NOMO-1 treated with dmso at 0.1 percent for 144 hours (cell line): ENCODE data around the gene SLC16A14.
"Not testable (repeated sequence)": the region's sequence is repeated elsewhere in the genome, so short reads cannot be mapped to it uniquely, and the experiment has no call there.

ENCODE experiments used
- DNase-seq: peaks from one replicate; lab custom pipeline; 2025; ENCODE audit not compliant: unreplicated experiment; lab: John Stamatoyannopoulos, UW

Gene SLC16A14, protein sequence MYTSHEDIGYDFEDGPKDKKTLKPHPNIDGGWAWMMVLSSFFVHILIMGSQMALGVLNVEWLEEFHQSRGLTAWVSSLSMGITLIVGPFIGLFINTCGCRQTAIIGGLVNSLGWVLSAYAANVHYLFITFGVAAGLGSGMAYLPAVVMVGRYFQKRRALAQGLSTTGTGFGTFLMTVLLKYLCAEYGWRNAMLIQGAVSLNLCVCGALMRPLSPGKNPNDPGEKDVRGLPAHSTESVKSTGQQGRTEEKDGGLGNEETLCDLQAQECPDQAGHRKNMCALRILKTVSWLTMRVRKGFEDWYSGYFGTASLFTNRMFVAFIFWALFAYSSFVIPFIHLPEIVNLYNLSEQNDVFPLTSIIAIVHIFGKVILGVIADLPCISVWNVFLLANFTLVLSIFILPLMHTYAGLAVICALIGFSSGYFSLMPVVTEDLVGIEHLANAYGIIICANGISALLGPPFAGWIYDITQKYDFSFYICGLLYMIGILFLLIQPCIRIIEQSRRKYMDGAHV

GRCh38 chr2:230068651-230069055 is at the start of gene SLC16A14:
Gene SLC16A14, minus strand, starts transcription at chr2:230068924. Its CDS starts 9,572 bp downstream, at chr2:230059352.
- peak; percentile 25 for DNase-seq

DNA sequence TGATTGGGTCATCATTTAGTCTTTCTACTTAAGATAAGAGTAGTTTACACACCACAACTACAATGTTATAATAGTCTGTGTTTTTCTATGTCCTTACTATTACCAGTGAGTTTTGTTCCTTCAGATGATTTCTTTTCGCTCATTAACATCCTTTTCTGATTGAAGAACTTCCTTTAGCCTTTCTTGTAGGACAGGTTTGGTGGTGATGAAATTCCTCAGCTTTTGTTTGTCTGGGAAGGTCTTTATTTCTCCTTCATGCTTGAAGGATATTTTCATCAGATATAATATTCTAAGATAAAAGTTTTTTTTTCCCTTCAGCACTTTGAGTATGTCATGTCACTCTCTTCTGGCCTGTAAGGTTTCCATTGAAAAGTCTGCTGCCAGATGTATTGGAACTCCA is 38.0 kb upstream of the SLC16A14 start:
- DNase-seq: no peak

DNA sequence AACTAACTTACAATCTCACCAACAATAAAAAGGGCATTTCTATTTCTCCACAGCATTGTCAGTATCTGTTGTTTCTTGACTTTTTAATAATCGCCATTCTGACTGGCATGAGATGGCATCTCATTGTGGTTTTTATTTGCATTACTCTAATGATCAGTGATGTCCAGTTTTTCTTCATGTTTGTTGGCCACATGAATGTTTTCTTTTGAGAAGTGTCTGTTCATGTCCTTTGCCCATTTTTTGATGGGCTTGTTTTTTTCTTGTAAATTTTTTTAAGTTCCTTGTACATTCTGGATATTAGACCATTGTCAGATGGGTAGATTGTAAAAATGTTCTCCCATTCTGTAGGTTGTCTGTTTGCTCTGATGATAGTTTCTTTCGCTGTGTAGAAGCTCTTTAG is 33.2 kb upstream of the SLC16A14 start:
- not testable (repeated sequence) for DNase-seq

- DNase-seq: no peak
These were observed 29.1 kb upstream of the SLC16A14 start for GRCh38 chr2:230097841-230098240.

GRCh38 chr2:230097424-230097823 is 28.7 kb upstream of the SLC16A14 start:
- no peak for DNase-seq

DNA sequence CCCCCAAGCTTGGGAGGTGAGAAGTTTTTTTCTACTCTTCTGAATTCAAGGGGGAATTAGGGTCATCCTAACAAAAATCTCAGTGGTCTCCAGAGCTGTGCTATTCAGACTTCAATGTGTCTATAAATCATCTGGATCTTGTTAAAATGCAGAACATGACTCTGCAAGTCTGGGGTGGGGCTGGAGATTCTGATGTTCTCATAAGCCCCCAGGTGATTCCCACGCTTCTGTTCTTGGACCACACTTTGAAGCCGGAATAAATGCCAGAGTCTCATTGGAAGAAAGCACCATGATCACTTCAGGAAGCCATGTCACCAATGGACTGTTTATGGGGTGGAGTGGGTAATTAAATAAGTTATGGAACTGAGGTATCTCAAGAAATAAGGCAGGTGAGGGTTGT is 22.2 kb upstream of the SLC16A14 start:
- no peak for DNase-seq

DNA sequence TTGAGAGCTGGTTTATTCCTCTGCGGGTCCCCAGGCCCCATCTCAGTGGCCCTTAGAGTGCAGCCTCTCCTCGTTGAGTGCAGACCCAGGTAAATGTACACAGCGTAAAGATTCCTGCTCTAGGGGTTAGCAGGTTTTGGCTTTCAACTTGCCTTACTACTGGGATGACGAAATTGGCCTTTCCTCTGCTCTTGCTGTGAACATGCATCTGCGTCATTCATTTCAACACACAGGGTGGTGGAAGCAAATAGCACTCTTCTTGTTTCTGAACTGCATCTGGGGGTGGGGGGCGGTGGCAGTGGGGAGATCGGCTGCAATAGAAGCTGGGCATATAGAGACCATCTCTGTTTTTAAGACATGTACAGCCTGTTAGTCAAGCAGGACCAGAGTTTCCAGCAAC is 16.5 kb upstream of the SLC16A14 start:
- peak; percentile 5 for DNase-seq

DNA sequence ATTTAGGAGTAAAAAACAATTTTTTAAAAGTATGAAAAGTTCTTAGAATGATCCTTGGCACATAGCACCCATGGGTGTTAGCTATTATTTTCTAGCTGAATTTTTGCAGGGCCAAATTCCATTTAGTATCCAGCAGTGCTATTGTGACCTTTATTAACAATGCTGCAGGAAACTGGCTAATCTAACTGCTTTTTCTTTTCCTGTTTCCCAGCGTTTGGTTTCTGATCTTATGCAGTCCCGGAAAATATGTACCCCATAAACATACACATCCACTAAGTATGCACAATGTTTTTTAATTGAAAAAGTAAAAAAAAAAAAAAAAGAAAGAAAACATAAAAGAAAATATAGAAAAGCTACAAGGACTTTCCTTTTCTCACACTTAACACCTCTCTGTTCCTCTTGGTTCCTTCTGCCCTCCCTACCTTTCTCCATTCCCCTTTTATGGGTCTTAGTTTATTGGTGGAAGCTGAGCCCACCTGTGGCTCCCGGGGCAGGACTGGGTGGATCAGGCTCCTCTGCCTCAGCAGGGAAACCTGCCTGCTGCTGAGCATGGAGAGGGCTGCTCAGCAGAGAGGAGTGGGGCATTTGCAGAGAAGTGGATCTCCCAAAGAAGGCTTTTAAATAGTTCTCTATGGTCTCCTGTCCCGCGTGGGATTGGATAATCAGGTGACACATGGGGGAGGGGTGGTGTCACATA is 9.3 kb upstream of the SLC16A14 start:
- DNase-seq: no peak

- no peak for DNase-seq
These were observed 8.1 kb upstream of the SLC16A14 start for GRCh38 chr2:230076819-230077218.

GRCh38 chr2:230075988-230076631 is 7.4 kb upstream of the SLC16A14 start:
- no peak for DNase-seq

DNA sequence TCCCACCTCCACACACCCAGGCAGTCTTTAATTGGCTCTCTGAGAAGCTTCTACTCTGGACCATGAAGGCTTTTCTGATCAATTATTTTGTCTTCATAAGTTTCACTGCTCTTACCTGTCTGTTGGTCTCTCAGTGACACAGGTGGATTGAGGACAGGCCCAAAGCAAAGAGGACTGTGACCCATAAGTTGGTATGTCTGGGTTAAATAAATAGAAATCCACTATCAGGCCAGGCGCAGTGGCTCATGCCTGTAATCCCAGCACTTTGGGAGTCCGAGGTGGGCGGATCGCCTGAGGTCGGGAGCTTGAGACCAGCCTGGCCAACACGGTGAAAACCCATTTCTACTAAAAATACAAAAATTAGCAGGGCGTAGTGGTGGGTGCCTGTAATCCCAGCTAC is 2.7 kb upstream of the SLC16A14 start:
- DNase-seq: no peak

DNA sequence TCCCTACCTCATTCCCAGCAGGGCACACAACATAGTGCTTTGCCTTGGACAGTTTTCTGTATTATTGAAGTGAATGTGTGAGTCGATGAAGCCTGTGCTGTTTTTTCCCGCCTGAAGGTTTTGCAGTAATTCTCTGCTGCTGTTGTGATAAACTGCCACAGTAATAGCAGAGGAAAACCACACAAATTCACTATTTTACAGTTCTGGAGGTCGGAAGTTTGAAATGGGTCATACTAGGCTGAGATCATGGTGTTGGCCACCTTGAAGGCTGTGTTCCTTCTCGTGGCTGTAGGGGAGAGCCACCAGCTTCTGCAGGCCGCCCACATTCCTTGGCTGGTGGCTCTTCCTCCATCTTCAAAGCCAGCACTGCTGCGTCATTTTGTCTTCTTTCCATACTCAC is 678 bp upstream of the SLC16A14 start:
- DNase-seq: no peak

DNA sequence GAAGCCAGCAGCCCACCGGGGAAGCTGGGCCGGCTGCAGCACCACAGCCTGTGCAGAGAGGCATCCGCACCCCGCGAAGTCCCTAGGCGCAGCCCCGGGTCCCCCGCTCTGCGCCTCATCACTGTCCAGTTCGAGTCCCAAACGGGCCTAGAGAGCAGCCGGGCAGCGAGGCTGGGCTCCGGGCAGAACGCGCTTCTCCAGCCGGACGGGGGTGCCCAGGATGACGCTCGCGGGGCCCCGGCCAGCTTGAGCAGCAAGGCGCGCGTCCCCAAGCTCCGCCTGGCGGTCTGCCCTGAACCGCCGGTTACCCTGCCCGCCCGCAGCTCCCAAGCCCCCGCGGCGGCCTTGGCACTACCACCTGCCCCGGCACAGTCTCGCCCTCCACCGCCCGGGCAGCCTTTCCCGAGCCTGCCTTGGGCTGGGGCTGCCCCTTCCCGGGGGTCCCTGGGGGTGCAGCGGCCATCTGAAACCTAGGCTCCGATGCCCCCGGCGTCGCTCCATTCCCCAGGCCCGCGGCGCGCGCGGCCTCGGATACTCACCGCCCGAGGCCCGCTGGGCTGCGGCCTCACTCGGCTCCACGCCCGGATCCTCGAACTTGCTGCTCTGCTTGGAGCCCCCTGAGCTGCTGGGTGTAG is 591 bp downstream of the SLC16A14 start:
- peak; percentile 24 for DNase-seq

- no peak for DNase-seq
These were observed 7.9 kb downstream of the SLC16A14 start for GRCh38 chr2:230060672-230061293.

- no peak for DNase-seq
These were observed 14.8 kb downstream of the SLC16A14 start for GRCh38 chr2:230053753-230054478.

DNA sequence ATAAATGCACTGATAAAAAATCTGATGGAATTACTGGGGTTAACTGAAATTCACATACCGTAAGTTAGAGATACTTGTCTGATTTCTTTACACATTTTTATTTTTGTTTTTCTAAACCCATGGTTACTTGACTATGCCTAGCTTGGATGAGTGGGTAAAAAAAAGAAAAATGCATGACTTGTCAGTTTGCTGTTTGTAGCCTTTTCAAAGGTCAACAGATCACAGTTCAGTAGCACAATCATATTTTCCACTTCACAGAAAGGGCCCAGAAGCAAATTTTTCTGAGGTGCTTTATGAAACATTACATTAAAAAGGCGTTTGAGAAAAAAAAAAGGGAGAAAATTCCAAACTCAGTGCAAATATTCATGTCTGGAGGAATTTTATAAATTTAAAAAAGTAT is 16.4 kb downstream of the SLC16A14 start:
- DNase-seq: no peak

- DNase-seq: no peak
These were observed 18.6 kb downstream of the SLC16A14 start for GRCh38 chr2:230050136-230050535.

DNA sequence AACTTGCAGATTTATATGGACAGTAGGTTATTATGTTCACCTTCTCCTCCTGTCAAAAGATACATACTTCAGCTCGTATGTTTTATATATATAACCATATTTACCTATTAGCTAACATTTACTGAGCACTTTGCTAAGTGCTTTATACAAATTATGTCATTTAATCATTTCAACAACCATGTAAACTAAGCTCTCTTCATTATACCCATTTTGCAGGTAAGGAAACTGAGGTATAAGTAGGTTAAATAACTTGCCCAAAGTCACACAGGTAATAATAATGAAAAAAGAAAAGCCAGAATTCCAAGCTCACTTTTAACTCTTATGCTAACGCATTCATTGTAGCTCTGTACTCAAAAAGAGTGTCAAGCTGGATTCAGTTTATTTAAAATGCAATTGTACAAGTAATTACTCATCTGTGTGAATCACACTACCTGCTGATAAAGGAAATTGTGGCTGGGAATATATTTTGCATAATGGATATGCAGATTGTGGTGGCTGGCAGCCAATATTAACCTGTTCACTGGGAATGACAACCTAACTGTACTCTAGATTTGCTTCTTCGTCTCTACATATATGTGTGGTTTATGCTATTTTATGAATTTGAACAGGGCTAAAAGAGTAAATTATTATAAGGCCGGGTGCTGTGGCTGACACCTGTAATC is 20.6 kb downstream of the SLC16A14 start:
- no peak for DNase-seq

DNA sequence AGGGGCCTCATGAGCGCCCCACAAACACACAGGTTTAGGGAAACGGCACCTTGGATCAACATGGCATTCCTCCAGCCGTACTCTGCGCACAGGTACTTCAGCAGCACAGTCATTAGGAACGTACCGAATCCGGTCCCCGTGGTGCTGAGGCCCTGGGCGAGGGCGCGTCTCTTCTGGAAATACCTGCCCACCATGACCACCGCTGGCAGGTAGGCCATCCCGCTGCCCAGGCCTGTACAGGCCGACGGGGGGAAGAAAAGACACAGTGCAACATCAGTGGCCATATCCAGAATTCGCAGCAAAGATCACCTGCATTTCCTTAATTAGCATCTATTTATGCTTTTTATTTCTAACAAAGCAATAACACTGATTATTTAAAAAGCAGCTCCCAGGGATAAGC is 22.2 kb downstream of the SLC16A14 start:
- DNase-seq: no peak

GRCh38 chr2:230043461-230043860 is 25.3 kb downstream of the SLC16A14 start:
- DNase-seq: no peak
